ENCODE results near the gene UNC5CL.

DNA sequence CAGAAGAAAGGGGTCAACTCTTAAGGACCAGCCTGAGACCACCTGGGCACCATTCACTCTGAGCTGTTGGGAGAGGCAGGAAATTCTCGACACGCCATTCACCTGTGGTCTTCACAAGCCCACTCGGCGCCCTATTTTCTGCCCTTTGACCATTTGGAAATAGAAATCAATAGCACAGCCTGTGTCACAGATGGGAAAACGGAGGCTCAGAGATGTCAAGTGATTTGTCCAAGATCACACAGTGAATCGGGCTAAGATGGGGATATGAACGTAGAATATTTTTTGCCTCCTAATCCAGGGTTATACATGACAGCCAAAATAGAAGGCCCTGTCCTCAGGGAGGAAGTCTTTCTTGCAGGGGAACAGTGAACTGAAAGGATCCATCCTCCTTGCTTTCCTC, 10.9 kb upstream of the UNC5CL start:
- TF ChIP-seq, protein P1, sequence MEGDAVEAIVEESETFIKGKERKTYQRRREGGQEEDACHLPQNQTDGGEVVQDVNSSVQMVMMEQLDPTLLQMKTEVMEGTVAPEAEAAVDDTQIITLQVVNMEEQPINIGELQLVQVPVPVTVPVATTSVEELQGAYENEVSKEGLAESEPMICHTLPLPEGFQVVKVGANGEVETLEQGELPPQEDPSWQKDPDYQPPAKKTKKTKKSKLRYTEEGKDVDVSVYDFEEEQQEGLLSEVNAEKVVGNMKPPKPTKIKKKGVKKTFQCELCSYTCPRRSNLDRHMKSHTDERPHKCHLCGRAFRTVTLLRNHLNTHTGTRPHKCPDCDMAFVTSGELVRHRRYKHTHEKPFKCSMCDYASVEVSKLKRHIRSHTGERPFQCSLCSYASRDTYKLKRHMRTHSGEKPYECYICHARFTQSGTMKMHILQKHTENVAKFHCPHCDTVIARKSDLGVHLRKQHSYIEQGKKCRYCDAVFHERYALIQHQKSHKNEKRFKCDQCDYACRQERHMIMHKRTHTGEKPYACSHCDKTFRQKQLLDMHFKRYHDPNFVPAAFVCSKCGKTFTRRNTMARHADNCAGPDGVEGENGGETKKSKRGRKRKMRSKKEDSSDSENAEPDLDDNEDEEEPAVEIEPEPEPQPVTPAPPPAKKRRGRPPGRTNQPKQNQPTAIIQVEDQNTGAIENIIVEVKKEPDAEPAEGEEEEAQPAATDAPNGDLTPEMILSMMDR (conservative IDR thresholded peaks at IDR 0.05; ENCODE audit: low read depth, low read length), result no peak
- no peak for TF ChIP-seq POLR2A (IDR thresholded peaks at IDR 0.05; ENCODE audit: low read depth, low read length)
- TF ChIP-seq RAD21 (IDR thresholded peaks at IDR 0.05; ENCODE audit: low read length), result no peak
- TF ChIP-seq BHLHE40 (IDR thresholded peaks at IDR 0.05; ENCODE audit: low read depth, low read length), result no peak
- no peak for TF ChIP-seq FOS (IDR thresholded peaks at IDR 0.05; ENCODE audit: low read depth, low read length)
- TF ChIP-seq CEBPB (IDR thresholded peaks at IDR 0.05; ENCODE audit: low read depth, low read length), result no peak
- TF ChIP-seq, protein P2, sequence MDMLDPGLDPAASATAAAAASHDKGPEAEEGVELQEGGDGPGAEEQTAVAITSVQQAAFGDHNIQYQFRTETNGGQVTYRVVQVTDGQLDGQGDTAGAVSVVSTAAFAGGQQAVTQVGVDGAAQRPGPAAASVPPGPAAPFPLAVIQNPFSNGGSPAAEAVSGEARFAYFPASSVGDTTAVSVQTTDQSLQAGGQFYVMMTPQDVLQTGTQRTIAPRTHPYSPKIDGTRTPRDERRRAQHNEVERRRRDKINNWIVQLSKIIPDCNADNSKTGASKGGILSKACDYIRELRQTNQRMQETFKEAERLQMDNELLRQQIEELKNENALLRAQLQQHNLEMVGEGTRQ (IDR thresholded peaks at IDR 0.05; ENCODE audit: low read depth, low read length), result no peak
- TF ChIP-seq, protein P3, sequence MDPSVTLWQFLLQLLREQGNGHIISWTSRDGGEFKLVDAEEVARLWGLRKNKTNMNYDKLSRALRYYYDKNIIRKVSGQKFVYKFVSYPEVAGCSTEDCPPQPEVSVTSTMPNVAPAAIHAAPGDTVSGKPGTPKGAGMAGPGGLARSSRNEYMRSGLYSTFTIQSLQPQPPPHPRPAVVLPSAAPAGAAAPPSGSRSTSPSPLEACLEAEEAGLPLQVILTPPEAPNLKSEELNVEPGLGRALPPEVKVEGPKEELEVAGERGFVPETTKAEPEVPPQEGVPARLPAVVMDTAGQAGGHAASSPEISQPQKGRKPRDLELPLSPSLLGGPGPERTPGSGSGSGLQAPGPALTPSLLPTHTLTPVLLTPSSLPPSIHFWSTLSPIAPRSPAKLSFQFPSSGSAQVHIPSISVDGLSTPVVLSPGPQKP (IDR thresholded peaks at IDR 0.05; ENCODE audit: borderline replicate concordance, low read depth, low read length), result no peak
- no peak for TF ChIP-seq RFX5 (IDR thresholded peaks at IDR 0.05; ENCODE audit: low read depth, low read length)
- TF ChIP-seq SMC3 (IDR thresholded peaks at IDR 0.05; ENCODE audit: low read depth, low read length), result no peak
- TF ChIP-seq NFE2L2 (IDR thresholded peaks at IDR 0.05; ENCODE audit: low read depth, low read length), result no peak
- no peak for TF ChIP-seq MXI1 (IDR thresholded peaks at IDR 0.05; ENCODE audit: borderline replicate concordance, low read depth, low read length)
- no peak for TF ChIP-seq CHD1 (IDR thresholded peaks at IDR 0.05; ENCODE audit: low read depth, low read length)
- TF ChIP-seq MAZ (IDR thresholded peaks at IDR 0.05; ENCODE audit: borderline replicate concordance, low read depth, low read length), result no peak

All from IMR-90 (cell line).